Astrocyte (in vitro differentiated cells and primary cell): ENCODE measurements around the gene ENPP3.

Experiments used
- CTCF ChIP-seq: IDR thresholded peaks from 2 replicates; pipeline ENCODE4 v1.5.1; 2011; ENCODE audit warnings: low read depth, mild to moderate bottlenecking, inconsistent platforms, low read length, moderate library complexity; ENCODE audit not compliant: insufficient read depth
- EZH2 ChIP-seq: IDR thresholded peaks from 2 replicates; pipeline ENCODE4 v1.6.1; 2012; ENCODE audit warnings: mild to moderate bottlenecking, low read length, inconsistent platforms; ENCODE audit not compliant: insufficient read depth

- TF ChIP-seq CTCF = no peak
- TF ChIP-seq EZH2 = no peak
Measured at GRCh38 chr6:131784561-131784960, 147.5 kb downstream of the ENPP3 start.
